NCI-H2081 treated with DMSO at 0.1 percent for 48 hours (cell line): ENCODE data around the gene NAA25.
"Not testable (repeated sequence)": the region's sequence is repeated elsewhere in the genome, so short reads cannot be mapped to it uniquely, and the experiment has no call there.

ENCODE experiments used
- DNase-seq: peaks from one replicate; lab custom pipeline; 2025; lab: John Stamatoyannopoulos, UW

Gene NAA25

DNA sequence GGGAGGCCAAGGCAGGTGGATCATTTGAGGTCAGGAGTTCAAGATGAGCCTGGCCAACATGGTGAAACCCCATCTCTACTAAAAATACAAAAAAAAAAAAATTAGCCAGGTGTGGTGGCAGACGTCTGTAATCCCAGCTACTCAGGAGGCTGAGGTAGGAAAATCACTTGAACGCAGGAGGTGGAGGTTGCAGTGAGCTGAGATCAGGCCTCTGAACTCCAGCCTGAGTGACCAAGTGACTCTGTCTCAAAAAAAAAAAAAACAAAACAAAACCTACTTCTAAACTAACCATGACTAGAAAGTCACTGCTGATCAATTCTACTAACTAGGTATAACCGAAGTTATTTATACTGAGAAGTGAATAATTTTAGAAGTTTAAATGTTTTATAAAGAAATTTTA, 99.0 kb downstream of the NAA25 start:
- not testable (repeated sequence) for DNase-seq

DNA sequence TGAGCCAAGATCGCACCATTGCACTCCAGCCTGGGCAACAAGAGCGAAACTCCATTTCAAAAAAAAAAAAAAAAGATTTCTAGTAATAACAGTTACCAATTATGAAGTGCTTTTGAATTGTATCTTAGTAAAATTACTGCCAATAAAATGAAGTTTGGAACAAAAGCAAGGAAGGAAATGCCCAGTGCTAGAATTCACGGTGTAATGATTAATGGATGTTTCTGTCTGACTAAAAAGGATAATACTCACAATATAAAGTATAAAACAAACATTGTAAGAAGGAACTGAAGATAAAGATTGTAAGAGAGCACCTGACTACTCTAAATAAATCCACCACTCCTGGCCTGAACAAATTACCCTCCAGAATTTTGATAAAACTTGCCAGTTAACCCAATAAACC, 99.7 kb downstream of the NAA25 start:
- no peak for DNase-seq

DNA sequence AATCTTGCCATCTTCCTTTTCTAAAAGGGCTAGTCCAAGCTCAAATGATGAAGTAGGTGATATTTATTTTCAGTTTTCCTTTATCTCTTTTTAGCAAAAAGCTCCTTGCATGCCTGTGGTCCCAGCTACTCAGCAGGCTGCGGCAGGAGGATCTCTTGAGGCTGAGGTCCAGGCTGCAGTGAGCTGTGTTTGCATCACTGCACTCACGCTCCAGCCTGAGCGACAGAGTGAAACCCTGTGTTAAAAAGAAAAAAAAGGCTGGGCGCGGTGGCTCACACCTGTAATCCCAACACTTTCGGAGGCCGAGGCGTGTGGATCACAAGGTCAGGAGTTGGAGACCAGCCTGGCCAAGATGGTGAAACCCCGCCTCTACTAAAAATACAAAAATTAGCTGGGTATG, 100.6 kb downstream of the NAA25 start:
- no peak for DNase-seq

DNA sequence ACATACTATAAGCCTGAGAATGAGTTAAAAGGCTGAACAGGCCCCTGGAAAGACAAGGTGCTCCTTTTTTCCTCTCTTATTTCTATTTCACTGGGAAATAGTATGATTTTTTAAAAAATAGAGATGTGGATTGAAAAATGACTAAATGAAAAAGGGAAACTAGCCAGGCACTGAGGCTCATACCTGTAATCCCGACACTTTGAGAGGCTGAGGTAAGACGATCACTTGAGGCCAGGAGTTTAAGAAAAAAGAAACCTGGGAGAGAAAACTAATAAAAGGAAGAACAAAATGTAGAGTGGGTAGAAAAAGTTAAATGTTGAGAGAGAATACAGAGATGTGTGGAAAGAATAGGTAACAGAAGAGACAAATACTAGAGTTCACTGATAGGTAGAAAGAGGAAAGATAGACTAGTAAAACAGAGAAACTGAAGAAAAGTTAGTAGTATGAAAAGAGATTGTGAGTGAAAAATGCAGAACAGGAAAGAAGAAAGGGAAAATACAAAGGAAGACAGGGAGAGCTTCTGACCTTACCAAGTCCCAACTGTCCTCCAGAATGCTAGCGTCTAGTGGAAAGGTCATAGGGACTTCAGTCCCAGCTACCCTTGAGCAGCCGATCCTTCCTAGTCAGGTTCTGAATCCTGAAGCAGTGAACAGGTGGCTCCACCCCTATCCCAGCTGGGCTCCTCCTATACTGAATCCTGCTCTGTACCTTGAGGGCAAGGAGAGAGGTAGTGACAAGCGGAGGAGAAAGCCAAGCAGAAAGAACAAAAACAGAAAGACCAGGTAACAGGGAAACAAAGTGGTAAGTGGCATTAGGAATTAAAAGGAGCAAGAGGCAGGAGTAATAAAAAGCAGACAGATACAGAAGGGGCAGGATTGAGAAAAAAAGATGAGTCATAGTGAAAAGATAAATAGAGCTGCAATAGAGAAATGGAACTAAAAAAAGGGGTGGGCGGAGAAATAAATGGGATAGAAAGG, 102.9 kb downstream of the NAA25 start:
- DNase-seq: no peak

DNA sequence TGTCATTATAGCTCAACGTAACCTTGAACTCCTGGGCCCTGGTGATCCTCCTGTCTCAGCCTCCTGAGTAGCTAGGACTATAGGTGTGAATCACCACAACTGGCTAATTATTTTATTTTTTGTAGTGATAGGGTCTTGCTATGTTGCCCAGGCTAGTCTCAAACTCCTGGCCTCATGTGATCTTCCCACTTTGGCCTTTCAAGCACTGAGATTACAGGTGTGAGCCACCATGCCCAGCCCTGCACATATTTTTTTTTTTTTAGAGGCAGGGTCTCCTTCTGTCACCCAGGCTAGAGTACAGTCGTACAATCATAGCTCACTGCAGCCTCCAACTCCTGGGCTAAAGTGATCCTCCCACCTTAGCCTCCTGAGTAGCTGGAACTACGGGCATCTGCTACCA, 104.5 kb downstream of the NAA25 start:
- DNase-seq: no peak

DNA sequence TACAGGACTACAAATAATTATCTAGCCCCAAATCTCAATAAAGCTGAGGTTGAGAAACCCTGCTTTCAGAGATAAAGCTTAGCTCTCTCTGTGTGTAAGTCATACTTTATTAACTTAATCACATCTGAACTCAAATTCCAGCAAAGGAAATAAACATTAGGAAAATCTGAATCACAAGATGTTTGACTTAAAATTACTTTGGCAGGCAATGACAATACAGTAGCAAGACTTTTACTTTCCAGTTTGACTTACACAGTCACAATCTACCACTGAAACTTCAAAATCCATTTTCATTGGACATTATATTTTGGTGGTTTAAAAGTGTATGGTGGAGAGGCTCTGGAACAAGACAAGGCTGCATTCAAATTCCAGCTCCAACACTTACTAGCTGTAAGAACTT, 107.0 kb downstream of the NAA25 start:
- no peak for DNase-seq

DNA sequence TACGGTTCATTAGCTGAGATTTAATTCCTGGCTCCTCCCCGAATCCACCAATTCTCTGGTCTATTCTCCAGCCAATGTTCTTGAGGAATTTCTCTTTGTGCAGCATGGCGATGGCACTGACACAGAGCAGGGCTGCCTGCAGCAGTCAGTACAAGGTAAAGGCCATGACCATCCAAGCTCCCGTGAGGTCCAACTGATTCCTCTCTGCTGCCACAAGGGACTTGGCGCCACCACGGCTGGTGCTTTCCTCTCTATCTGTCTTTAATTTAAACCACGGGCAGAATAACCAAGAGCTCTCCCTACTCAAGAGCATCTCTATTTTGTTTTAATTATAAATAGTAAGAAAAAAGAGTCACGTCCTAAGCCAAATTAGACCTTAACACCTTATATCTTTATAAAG, 107.8 kb downstream of the NAA25 start:
- no peak for DNase-seq

DNA sequence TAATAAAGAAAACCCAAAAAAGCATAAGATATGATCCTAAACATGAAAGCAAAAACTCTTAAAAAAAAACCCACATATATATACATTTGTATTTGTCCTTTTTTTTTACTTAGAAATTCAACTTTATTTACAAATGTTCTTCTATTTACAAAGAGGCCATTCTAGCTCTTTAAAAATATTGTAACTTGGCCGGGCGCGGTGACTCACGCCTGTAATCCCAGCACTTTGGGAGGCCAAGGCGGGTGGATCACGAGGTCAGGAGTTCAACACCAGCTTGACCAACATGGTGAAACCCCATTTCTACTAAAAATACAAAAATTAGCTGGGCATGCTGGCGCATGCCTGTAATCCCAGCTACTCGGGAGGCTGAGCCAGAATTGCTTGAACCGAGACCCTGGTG, 109.5 kb downstream of the NAA25 start:
- not testable (repeated sequence) for DNase-seq

DNA sequence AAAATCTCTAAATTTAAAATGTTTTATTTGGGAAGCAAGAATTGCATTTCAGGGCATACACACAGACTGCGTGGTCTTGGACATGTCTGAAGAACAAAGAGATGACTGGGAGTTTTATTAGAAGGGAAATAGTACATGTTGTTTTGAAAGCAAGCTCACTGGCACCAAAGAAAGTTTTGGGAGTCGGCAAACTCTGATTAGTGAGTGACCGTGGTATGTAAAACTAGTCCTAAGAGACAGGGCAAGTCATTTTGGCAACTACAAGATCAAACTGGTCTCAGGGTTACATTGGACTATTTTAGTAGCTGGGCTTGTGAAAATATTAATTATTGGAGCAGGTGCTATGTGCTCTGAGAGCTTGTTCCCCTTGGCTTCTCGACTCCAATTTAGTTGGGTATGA, 110.6 kb downstream of the NAA25 start:
- DNase-seq: no peak

DNA sequence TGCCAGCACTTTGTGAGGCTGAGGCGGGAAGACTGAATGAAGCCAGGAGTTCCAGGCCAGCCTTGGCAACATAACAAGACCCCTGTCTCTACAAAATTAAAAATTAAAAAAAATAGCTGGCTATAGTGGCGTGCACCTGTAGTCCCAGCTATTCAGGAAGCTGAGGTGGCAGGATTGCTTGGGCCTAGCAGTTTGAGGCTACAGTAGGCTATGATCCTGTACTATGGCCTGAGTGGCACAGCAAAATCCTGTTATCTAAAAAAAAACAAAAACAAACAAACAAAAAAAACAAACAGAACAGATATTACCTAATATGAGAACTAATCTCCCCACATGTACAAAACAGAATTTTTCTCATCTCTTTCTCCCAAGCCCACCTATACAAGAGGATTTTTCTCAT, 111.3 kb downstream of the NAA25 start:
- DNase-seq: no peak

DNA sequence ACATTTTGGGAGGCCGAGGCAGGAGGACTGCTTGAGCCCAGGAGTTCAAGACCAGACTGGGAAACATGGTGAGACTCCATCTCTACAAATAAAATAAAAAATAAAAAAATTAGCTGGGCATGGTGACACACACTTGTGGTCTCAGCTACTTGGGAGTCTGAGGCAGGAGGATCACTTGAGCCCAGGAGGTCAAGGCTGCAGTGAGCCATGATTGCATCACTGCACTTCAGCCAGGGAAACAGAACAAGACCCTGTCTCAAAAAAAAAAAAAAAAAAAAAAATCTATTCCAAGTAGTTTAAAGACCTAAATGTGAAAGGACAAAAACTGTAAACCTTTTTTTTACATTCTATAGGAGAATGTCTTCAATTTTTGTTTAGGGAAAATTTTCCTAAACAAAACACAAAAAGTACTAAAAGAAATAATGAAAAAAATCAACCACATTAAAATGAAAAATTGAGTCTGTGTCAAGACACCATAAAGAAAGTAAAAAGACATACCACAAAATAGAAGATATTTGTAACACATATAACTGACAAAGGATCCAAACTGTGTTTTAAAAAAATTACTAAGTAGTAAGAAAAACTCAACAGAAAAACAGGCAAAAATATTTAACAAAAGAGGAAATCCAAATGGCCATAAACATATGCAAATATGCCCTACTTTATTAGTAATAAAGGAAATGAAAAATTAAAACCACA, 112.7 kb downstream of the NAA25 start:
- no peak for DNase-seq

DNA sequence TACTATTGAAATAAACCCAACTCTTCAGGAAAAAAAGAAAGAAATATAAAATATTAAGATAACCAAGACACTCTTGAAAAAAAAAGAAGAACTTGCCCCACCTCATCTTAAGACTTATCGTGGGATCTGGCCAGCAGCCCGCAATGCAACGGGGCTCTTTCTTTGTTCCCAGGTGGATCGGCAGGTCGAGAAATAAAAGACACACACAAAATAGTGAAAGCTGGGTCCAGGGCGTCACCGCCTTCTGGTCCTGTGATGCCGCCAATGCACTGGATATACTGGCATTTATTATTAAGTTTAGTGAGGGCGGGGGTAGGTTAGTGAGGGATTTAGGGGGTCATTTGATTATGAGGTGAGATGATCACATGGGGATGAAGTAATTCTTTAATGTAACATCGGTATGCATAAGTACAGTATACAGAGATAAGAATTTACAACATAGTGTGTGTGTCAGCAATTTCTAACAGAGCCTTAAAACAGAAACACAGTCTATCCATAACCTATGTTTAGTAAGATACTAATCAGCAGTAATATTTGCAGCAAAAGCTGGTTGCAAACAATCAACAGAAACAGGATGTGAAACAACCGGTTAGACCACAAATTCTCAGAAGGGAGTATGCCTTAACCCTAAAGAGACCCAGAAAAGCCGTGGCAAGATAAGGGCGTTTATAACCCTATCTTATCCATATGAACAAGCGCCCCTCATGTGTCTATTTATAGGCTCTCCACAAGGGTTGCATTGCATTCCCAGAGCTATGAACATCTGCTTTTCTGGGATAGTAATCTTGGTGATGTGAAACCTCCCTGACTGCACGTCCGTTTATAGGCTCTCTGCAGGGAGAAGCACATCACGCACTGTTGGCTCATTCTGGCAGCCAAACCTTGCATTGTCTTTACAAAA, 114.1 kb downstream of the NAA25 start:
- not testable (repeated sequence) for DNase-seq

DNA sequence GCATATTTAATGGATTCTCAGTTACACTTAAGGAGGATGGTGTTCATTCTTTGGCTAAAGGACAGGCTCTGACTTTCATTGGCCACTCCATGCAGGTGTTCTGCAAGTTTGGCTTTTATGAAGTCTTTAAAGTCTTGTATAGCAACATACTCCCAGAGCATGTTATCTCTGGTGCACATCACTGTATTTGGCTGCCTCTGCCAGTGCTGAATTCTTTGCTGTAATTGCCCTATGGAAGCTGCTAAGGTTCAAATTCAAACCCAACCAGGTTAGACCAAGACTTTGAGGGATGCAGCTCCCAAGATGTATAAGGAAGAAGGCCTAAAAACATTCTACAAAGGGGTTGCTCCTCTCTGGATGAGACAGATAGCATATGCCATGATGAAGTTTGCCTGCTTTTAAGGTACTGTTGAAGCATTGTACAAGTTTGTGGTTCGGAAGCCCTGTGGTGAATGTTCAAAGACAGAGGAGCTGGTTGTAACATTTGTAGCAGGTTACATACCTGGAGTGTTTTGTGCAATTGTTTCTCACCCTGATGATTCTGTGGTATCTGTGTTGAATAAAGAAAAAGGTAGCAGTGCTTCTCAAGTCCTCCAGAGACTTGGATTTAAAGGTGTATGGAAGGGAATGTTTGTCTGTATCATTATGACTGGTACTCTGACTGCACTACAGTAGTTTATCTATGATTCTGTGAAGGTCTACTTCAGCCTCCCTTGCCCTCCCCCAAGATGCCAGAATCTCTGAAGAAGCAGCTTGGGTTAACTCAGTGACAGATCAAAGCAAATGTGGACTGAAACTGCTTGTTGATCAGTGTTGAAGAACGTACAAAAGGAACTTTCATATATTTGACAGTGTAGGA, 115.1 kb downstream of the NAA25 start:
- DNase-seq: no peak

DNA sequence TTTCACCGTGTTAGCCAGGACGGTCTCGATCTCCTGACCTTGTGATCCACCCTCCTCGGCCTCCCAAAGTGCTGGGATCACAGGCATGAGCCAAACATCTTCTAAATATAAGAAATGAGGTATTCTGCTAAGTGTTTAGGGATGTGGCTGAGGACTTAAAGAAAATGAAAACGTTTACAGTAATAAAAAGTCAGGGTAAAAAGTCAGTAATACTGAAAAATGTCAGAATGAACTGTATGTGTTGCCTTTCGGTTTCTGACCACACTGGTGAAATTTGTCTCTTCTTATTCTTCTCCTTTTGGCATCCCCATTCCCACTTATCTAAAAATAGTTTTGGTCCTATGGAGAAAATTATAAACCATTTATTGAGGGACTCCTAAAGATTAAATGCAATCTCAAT, 116.1 kb downstream of the NAA25 start:
- no peak for DNase-seq

DNA sequence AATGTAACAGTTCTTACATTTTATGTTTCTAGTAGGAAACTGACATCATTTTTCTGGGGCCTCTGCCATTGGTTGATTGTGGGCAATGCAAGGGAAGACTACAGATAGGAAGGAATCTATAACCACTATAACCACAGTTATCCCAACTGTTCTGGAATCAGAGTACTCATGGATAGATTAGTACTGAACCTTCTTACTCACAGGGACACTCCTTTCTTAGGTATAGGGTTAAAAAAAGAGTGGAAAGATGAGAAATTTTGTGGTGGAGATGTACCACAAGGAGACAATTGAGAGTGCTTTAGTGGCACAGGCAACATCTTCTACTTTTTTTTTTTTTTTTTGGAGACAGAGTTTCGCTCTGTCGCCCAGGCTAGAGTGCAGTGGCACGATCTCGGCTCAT, 116.6 kb downstream of the NAA25 start:
- DNase-seq: no peak

DNA sequence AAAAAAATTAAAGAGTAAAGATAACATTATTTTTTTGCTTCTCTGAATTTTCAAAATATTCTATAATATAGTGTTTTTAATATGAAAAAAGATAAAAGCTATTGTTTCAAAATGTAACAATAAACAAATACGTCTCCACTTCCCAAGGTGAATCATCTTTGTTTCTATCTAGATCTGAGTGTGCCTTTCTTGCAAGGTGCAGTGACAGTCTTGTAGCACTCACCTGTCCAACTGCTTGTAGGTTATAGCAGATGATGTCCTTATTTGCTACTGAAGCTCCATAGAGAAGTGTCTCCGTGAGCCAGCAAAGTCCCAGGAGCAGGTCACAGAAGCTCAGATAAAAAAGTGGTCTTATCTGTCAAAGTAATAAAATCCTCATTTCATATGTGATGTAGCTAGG, 117.0 kb downstream of the NAA25 start:
- no peak for DNase-seq

DNA sequence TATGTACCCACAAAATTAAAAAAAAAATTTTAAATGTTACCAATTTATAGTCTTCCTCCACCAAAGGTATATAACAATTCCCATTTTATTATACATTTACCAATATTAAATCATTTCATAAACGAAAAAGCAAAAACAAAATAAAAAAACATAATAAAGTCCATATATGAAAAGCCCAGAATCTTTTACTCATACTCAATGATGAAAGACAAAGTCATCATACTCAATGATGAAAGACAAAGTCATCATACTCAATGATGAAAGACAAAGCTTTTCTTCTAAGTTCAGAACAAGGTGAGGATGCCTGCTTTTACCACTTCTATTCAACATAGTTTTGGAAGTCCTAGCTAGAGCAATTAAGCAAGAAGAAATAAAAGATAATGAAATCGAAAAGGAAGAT, 123.8 kb downstream of the NAA25 start:
- DNase-seq: no peak

DNA sequence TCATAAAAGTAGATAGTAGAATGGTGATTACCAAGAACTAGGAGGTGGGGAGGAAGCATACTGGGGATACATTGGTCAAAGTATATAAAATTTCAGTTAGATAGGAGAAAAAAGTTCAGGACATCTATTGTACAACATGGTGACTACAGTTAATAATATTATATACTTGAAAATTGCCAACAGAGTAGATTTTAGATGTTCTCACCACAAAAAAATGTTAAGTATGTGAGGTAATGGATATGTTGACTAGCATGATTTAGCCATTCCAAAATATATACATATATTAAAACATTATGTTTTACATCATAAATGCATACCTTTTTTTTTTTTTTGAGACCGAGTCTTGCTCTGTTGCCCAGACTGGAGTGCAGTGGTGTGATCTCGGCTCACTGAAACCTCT, 126.6 kb downstream of the NAA25 start:
- no peak for DNase-seq

DNA sequence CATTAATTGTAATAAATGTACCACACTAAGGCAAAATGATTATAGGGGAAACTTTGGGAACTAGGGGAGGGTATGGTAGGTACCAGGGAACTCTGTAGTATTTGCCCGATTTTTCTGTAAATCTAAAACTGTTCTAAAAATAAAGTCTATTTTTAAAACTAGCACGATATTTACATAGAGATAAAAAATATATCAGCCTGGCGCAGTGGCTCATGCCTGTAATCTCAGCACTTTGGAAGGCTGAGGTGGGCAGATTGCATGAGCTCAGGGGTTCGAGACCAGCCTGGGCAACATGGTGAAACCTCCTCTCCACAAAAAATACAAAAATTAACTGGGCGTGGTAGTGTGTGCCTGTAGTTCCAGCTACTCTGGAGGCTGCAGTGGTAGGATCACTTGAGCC, 128.0 kb downstream of the NAA25 start:
- no peak for DNase-seq

DNA sequence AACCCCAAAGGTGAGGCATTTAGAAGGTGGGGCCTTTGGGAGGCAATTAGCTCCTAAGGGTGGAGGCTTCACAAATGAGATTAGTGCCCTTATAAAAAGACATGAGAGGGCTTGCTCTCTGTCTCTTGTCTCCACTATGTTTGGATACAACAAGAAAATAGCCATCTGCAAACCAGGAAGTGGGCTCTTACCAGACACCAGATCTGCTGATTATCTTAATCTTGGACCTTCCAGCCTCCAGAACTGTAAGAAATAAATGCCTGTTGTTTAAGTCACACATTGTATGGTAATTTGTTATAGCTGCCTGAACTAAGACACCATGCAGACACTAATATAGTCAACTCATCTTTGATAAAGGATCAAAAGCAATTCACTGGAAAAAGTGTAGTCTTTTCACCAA, 130.0 kb downstream of the NAA25 start:
- no peak for DNase-seq

DNA sequence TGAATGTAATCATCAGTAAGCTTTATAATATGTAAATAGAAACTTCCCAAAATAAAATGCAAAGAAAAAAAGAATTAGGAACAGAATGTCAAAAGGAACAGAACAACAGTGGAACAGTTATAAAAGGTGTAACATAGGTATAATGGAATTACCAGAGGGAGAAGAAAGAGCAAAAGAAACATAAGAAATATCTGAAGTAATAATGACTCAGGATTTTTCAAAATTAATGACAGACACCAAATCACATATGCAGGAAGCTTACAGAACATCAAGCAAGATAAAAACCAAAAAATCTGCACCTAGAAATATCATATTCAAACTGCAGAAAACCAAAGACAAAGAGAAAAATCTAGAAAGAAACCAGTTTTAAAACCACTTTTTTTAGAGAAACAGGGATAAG, 131.7 kb downstream of the NAA25 start:
- DNase-seq: no peak
